Retinal pigment epithelial cell (primary cell): ENCODE measurements around the gene OSBPL10.
"Not testable (repeated sequence)": the region's sequence is repeated elsewhere in the genome, so short reads cannot be mapped to it uniquely, and the experiment has no call there.

Experiments used
- DNase-seq: peaks from one replicate; pipeline ENCODE4 v3.0.0-alpha.2; 2010; ENCODE audit warnings: low read depth
- H3K4me3 ChIP-seq: 2 replicates; pipeline ENCODE4 v1.5.1; 2011; ENCODE audit warnings: mild to moderate bottlenecking, low read length, control low read depth, moderate library complexity
- CTCF ChIP-seq: conservative IDR thresholded peaks from 2 replicates; pipeline ENCODE4 v1.5.1; 2011; ENCODE audit warnings: low read depth, low read length, control low read depth, inconsistent platforms

OSBPL10 gene

GRCh38 chr3:31876331-31876730 lies 104.7 kb downstream of the OSBPL10 start:
- H3K4me3 ChIP-seq = no peak overlapping the region
- TF ChIP-seq CTCF = no peak
- DNase-seq = peak; percentile 58

DNA sequence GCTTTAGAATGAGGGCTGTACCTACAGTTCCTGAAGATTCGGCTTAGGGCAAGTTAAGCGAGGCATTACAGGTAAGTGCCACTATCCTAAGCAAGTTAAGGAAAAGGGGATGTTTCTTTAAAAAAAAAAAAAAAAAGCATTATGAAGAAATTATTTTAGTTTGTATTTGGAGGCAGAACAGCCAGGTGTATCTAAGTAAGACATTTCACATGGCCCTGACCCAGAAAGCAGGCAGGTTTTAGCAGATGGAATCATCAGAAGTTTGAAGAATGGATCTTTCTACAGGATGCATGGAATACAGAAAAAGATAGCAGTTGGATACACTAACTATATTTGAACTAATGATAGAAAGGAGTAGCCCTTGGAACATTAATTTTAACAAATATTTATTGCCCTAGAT lies 105.6 kb downstream of the OSBPL10 start:
- no peak for TF ChIP-seq CTCF
- no peak for DNase-seq
- H3K4me3 ChIP-seq = no peak overlapping the region

GRCh38 chr3:31873254-31873820 lies 107.7 kb downstream of the OSBPL10 start:
- DNase-seq = no peak
- H3K4me3 ChIP-seq = no peak overlapping the region
- TF ChIP-seq CTCF = no peak

GRCh38 chr3:31871939-31872507 lies 109.0 kb downstream of the OSBPL10 start:
- no peak overlapping the region for H3K4me3 ChIP-seq
- TF ChIP-seq CTCF = no peak
- DNase-seq = no peak

- H3K4me3 ChIP-seq, DNase-seq: not testable (repeated sequence)
Observed at GRCh38 chr3:31870111-31870510, 111.0 kb downstream of the OSBPL10 start.

GRCh38 chr3:31868236-31868635 lies 112.8 kb downstream of the OSBPL10 start:
- no peak for TF ChIP-seq CTCF
- no peak for DNase-seq
- no peak overlapping the region for H3K4me3 ChIP-seq

DNA sequence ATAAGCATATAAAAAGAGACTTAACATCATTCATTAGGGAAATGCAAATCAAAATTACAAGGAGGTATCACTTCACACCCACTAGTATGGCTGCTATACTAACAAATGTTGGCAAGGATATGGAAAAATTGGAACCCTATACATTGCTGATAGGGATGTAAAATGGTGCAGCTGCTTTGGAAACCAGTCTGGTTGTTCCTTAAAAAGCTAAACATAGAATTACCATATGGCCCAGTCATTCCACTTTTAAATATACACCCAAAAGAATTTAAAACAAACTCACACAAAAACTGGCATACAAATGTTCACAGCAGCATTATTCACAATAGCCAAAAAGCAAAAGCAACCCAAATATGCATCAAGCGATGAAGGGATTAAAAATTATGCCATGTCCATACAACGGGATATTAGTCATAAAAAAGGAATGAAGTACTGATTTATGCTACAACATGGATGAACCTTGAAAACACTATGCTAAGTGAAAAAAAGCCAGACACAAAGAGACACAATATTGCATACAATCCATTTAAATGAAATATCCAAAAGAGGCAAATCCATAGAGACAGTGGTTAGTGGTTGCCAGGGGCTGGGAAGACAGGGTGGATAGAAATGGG lies 118.3 kb downstream of the OSBPL10 start:
- DNase-seq = peak; percentile 40
- no peak for TF ChIP-seq CTCF
- H3K4me3 ChIP-seq = no peak overlapping the region
